HepG2 (cell line): ENCODE results near the gene MYO5B. TPM values are rescaled to one million over a fixed set of nuclear protein-coding genes. Genes with fewer than 3 reads are reported as not detected.

ENCODE experiments used
- DRAP1 ChIP-seq: IDR thresholded peaks from 2 replicates; pipeline ENCODE4 v1.6.1; 2016; ENCODE audit warnings: missing genetic modification reagents, missing compliant biosample characterization
- EHMT2 ChIP-seq: fragments of 200-600 bp; sonication (generic); IDR thresholded peaks from 2 replicates; pipeline ENCODE4 v1.7.0; 2017; ENCODE audit warnings: antibody characterized with exemption, low read depth, low read length, borderline replicate concordance
- HNRNPUL1 ChIP-seq: fragments of 200-400 bp; formaldehyde crosslinking; IDR thresholded peaks from 2 replicates; pipeline ENCODE4 v1.6.1; 2017; ENCODE audit warnings: low read depth, mild to moderate bottlenecking, low read length, moderate library complexity
- KLF13 ChIP-seq: sonication (generic); formaldehyde crosslinking; IDR thresholded peaks from 2 replicates; pipeline ENCODE4 v1.4.0; 2020; ENCODE audit warnings: mild to moderate bottlenecking, missing genetic modification reagents
- NCOA2 ChIP-seq: sonication (generic); formaldehyde crosslinking; IDR thresholded peaks from 2 replicates; pipeline ENCODE4 v1.8.0; 2022; ENCODE audit warnings: inconsistent platforms
- RFX3 ChIP-seq: IDR thresholded peaks from 2 replicates; pipeline ENCODE4 v1.6.1; 2016; ENCODE audit warnings: missing biosample characterization, missing genetic modification reagents
- ZKSCAN5 ChIP-seq: sonication (generic); formaldehyde crosslinking; IDR thresholded peaks from 2 replicates; pipeline ENCODE4 v1.5.1; 2020; ENCODE audit warnings: mild to moderate bottlenecking, missing genetic modification reagents
- ZNF101 ChIP-seq: sonication (generic); formaldehyde crosslinking; IDR thresholded peaks from 2 replicates; pipeline ENCODE4 v1.4.0; 2020; ENCODE audit warnings: mild to moderate bottlenecking, low read depth, missing genetic modification reagents, borderline replicate concordance
- ZNF350 ChIP-seq: sonication (generic); formaldehyde crosslinking; IDR thresholded peaks from 2 replicates; pipeline ENCODE4 v1.4.0; 2020; ENCODE audit warnings: mild to moderate bottlenecking, low read depth, missing genetic modification reagents, borderline replicate concordance
- ZNF609 ChIP-seq: sonication (generic); formaldehyde crosslinking; IDR thresholded peaks from 2 replicates; pipeline ENCODE4 v1.4.0; 2020; ENCODE audit warnings: mild to moderate bottlenecking, missing genetic modification reagents, borderline replicate concordance
- ZSCAN29 ChIP-seq: sonication (generic); formaldehyde crosslinking; conservative IDR thresholded peaks from 2 replicates; pipeline ENCODE4 v1.4.0; 2020; ENCODE audit warnings: mild to moderate bottlenecking, missing genetic modification reagents
- polyA plus RNA-seq, 8 experiments: library from polyadenylated mRNA; depleted of rRNA in 3 of 8; stranded (reverse) in 7 of 8; unstranded in 1 of 8; fragments of >200 nt; fragmentation: Illumina TruSeq in 4 of 8; extraction: Trizol in 4 of 8; gene quantifications; 2 replicates each; pipeline versions ENCODE4 v1.2.1 to v1.2.3, GENCODE V29; 2011 to 2016; ENCODE audit warnings: low read depth in 4 of 8, missing spikeins in 1 of 8, mixed read lengths in 1 of 8; ENCODE audit not compliant: insufficient read depth in 1 of 8
- total RNA-seq, 5 experiments: library from RNA; depleted of rRNA; stranded (reverse); fragments of >200 nt; fragmentation: Illumina TruSeq; extraction: Trizol; gene quantifications; 2 replicates each; pipeline ENCODE4 v1.2.3, GENCODE V29; 2016; ENCODE audit warnings: low read depth in 1 of 5

MYO5B gene
- total and polyA plus RNA-seq, 2 of the 13 experiments (the other 11 are each of a cell fraction or from before 2014, with no cell fraction given) = 13.1 to 24.0 TPM

GRCh38 chr18:49850636-49851035, 344.3 kb downstream of the MYO5B start (continued):
- no peak for TF ChIP-seq HNRNPUL1
- TF ChIP-seq ZNF350 (CRISPR knock-in tag) = no peak
- no peak for TF ChIP-seq ZKSCAN5 (CRISPR knock-in tag)
- no peak for TF ChIP-seq KLF13 (CRISPR knock-in tag)
- TF ChIP-seq ZNF101 = no peak
- TF ChIP-seq ZSCAN29 (CRISPR knock-in tag) = no peak
- TF ChIP-seq NCOA2 (CRISPR knock-in tag) = no peak
- TF ChIP-seq RFX3 (CRISPR knock-in tag) = no peak
- no peak for TF ChIP-seq ZNF609 (CRISPR knock-in tag)
- no peak for TF ChIP-seq DRAP1 (CRISPR knock-in tag)
- no peak for TF ChIP-seq EHMT2
